B cell (primary cell): ENCODE measurements around the gene AHDC1. TPM values are rescaled to one million over a fixed set of nuclear protein-coding genes. Genes with fewer than 3 reads are reported as not detected.

Experiments
- ATAC-seq: fragments of 200-7000 bp; cut with Tn5 transposase; one replicate; pipeline ENCODE4 v1.10.0; 2021; ENCODE audit warnings: low read depth, mild to moderate bottlenecking, moderate number of reproducible peaks, moderate library complexity
- CTCF ChIA-PET: fragments of 350-600 bp; sonication (Branson Sonifier 250); formaldehyde crosslinking; loops from one replicate; lab custom pipeline; 2021; ENCODE audit warnings: antibody characterized with exemption, inconsistent platforms; lab: Charles Lee
- POLR2A ChIA-PET: fragments of 350-600 bp; sonication (Branson Sonifier 250); formaldehyde crosslinking; loops from one replicate; lab custom pipeline; 2021; ENCODE audit warnings: antibody characterized with exemption; lab: Charles Lee
- DNase-seq: peaks from one replicate; pipeline ENCODE4 v3.0.0; 2013
- H2AFZ ChIP-seq: 2 replicates; pipeline ENCODE4 v1.6.1; 2012; ENCODE audit warnings: mild to moderate bottlenecking, low read depth, low read length; ENCODE audit not compliant: insufficient read depth, poor library complexity, severe bottlenecking
- H3K27ac ChIP-seq, 2 donors: 1 replicate in 1 of 2; 2 replicates in 1 of 2; pipeline ENCODE4 v1.5.1; 2012 to 2013; ENCODE audit warnings: low read length in 2 of 2, mild to moderate bottlenecking in 2 of 2, moderate library complexity in 1 of 2
- H3K27me3 ChIP-seq, 4 experiments: fragments of 200-600 bp in 1 of 4; sonication (generic) in 1 of 4; replicated peaks in 1 of 4; 1 replicate in 2 of 4; 2 replicates in 2 of 4; pipeline versions ENCODE4 v1.6.1 to v1.7.0; 2013 to 2016; ENCODE audit warnings: low read length in 3 of 4, mild to moderate bottlenecking in 2 of 4, mixed read lengths in 1 of 4, moderate library complexity in 1 of 4; ENCODE audit not compliant: insufficient read depth in 4 of 4, control insufficient read depth in 3 of 4; ENCODE audit errors: control extremely low read depth in 1 of 4
- H3K36me3 ChIP-seq, 2 experiments: replicated peaks in 1 of 2; 1 replicate in 1 of 2; 2 replicates in 1 of 2; pipeline versions ENCODE4 v1.6.1 to v1.7.1; 2013; ENCODE audit warnings: low read length in 1 of 2; ENCODE audit not compliant: insufficient read depth in 2 of 2, control insufficient read depth in 1 of 2; ENCODE audit errors: control extremely low read depth in 1 of 2, extremely low read depth in 1 of 2
- H3K4me1 ChIP-seq, 2 donors: fragments of 200-600 bp in 1 of 2; sonication (generic) in 1 of 2; 1 replicate in 1 of 2; 2 replicates in 1 of 2; pipeline versions ENCODE4 v1.5.1 to v1.6.1; 2013 to 2017; ENCODE audit warnings: low read length in 2 of 2; ENCODE audit not compliant: control insufficient read depth in 2 of 2, insufficient read depth in 2 of 2
- H3K4me2 ChIP-seq: replicated peaks from 2 replicates; pipeline ENCODE3; 2012; ENCODE audit warnings: mild to moderate bottlenecking, low read depth, low read length; ENCODE audit not compliant: poor library complexity, severe bottlenecking
- H3K4me3 ChIP-seq, 5 experiments: fragments of 200-600 bp in 1 of 5; sonication (generic) in 1 of 5; 1 replicate in 3 of 5; 2 replicates in 2 of 5; pipeline versions ENCODE4 v1.5.1 to v1.7.0; 2011 to 2016; ENCODE audit warnings: low read length in 4 of 5, mild to moderate bottlenecking in 4 of 5, low read depth in 2 of 5, control low read depth in 1 of 5, moderate library complexity in 1 of 5; ENCODE audit not compliant: insufficient read depth in 1 of 5; ENCODE audit errors: control extremely low read depth in 1 of 5, extremely low read depth in 1 of 5
- H3K79me2 ChIP-seq: fragments of 200-600 bp; sonication (generic); one replicate; pipeline ENCODE4 v1.6.0; 2016; ENCODE audit warnings: low read length; ENCODE audit not compliant: control insufficient read depth, insufficient read depth
- H3K9ac ChIP-seq: fragments of 200-600 bp; sonication (generic); 2 replicates; pipeline ENCODE4 v1.6.1; 2017; ENCODE audit warnings: mild to moderate bottlenecking, low read length, moderate library complexity
- H3K9me3 ChIP-seq, 3 donors: one replicate each; pipeline versions ENCODE4 v1.6.1 to v1.7.1; 2013; ENCODE audit warnings: low read length in 2 of 3; ENCODE audit not compliant: control insufficient read depth in 2 of 3, insufficient read depth in 1 of 3; ENCODE audit errors: control extremely low read depth in 1 of 3
- H4K20me1 ChIP-seq: 2 replicates; pipeline ENCODE4 v1.6.0; 2012; ENCODE audit warnings: mild to moderate bottlenecking, low read length; ENCODE audit not compliant: insufficient read depth, control insufficient read depth, poor library complexity, severe bottlenecking
- H3K27ac Mint-ChIP-seq: one replicate; pipeline ENCODE4 v1.8.0; 2021; ENCODE audit warnings: mixed read lengths
- H3K27me3 Mint-ChIP-seq: one replicate; pipeline ENCODE4 v1.8.0; 2021; ENCODE audit warnings: mixed read lengths
- H3K4me1 Mint-ChIP-seq: one replicate; pipeline ENCODE4 v1.8.0; 2021; ENCODE audit warnings: mixed read lengths
- H3K4me3 Mint-ChIP-seq: one replicate; pipeline ENCODE4 v1.8.0; 2021; ENCODE audit warnings: mixed read lengths
- H3K9me3 Mint-ChIP-seq: one replicate; pipeline ENCODE4 v1.8.0; 2022; ENCODE audit warnings: mixed read lengths; ENCODE audit not compliant: insufficient read depth
- EZH2 ChIP-seq: IDR thresholded peaks from 2 replicates; pipeline ENCODE4 v1.6.1; 2012; ENCODE audit warnings: borderline replicate concordance, low read depth, mild to moderate bottlenecking, moderate library complexity, low read length; ENCODE audit not compliant: insufficient read depth, poor library complexity, severe bottlenecking
- WGBS: methylation state at CpG from one replicate; pipeline ENCODE4 v1.1.5; 2013; ENCODE audit warnings: missing lambda C conversion rate; ENCODE audit not compliant: insufficient coverage; 5-methylcytosine and 5-hydroxymethylcytosine counted together
- intact Hi-C: fragments of 100-400 bp; cut with micrococcal nuclease; formaldehyde crosslinking; loops from one replicate; pipeline ENCODE4 v1.10.0; 2022
- polyA plus RNA-seq: library from polyadenylated mRNA; depleted of rRNA; stranded (reverse); fragments of >200 nt; gene quantifications from 2 replicates; pipeline ENCODE4 v1.2.3, GENCODE V29; 2012
- total RNA-seq, 2 donors: library from RNA; stranded (reverse); fragments of 120-200 nt in 1 of 2; gene quantifications; 1 replicate in 1 of 2; 2 replicates in 1 of 2; pipeline versions ENCODE4 v1.2.3 to v1.2.4, GENCODE V29; 2013 to 2022
- TF ChIP-seq, protein P1 (sequence below): fragments of 200-600 bp; IDR thresholded peaks from one replicate; pipeline ENCODE4 v1.8.0; 2022; ENCODE audit warnings: antibody characterized with exemption, mild to moderate bottlenecking

Gene AHDC1
- total and polyA plus RNA-seq, 2 donors (not counting 1 experiment from before 2014, with no cell fraction given): 6.2 to 32.0 TPM

DNA sequence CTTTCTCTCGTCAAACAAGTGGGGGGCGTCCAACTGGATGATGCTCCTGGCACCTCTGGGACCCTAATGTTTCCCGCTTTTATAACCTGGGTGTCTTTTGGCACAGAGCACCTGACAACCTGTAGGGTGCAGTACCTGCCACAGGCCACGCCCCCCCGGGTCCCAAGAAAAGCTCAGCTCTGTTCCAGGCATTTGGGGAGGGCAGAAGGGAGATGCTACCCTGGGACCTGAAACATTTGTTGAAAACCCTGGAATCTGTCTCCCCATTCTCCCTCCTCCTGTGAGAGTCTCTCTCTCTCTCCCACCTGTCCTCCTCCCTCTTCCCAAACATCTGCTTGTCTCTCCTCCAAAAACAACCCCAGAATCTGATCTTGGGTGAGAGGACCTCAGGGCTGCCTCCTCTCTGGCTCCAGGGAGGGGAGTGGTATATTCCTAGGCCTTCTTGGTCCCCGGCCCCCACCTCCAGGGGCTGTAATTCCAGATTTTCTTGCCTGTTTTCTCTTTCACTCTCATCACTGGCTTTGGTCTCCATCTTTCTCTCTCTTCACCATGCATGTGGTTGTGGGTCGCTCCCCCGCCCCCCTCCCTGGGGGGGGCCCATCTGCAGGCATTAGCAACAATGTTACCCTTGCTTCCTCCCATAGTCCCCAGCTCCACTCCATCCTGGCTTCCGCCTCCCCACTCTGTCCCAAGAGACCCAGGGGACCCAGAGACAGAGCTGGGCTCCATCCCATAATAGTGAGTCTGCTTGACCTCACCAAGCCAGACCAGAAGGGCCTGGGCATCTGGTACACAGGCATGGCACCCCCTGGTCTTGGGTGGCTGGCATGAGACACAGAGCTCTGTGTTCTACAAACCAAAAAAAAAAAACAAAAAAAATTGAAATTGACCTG is 4.1 kb downstream of the AHDC1 start:
- Histone ChIP-seq H3K27me3 (no peaks in the 10 kb centered on the region), H3K4me1 (peaks cover 60 to 85% of the 10 kb centered on the region in 2 donors), H3K4me3 (no peak overlapping the region), H3K4me2 (peak overlapping the region; percentile 18), H3K9me3 (no peaks in the 10 kb centered on the region), H3K27ac (no peak overlapping the region), H4K20me1 (peaks cover 72% of the 10 kb centered on the region), H3K9ac (no peak overlapping the region), H2AFZ (no peak overlapping the region), H3K79me2 (peaks cover 93% of the 10 kb centered on the region), H3K36me3 (no peaks in the 10 kb centered on the region)
- 41% methylated on average over 7 of the region's 9 CpGs for WGBS
- ChIA-PET CTCF (interaction anchor here (0.9 to 9.8 kb wide), 11 partner anchors 8 to 299 kb away, joined by 3 to 135 read pairs (median 5); no protein-coding TSS in a partner anchor), POLR2A (interaction anchor here (0.6 to 1.2 kb wide), 5 partner anchors 22 to 234 kb away, joined by 3 to 8 read pairs (median 5); no protein-coding TSS in a partner anchor)
- TF ChIP-seq, protein P1, sequence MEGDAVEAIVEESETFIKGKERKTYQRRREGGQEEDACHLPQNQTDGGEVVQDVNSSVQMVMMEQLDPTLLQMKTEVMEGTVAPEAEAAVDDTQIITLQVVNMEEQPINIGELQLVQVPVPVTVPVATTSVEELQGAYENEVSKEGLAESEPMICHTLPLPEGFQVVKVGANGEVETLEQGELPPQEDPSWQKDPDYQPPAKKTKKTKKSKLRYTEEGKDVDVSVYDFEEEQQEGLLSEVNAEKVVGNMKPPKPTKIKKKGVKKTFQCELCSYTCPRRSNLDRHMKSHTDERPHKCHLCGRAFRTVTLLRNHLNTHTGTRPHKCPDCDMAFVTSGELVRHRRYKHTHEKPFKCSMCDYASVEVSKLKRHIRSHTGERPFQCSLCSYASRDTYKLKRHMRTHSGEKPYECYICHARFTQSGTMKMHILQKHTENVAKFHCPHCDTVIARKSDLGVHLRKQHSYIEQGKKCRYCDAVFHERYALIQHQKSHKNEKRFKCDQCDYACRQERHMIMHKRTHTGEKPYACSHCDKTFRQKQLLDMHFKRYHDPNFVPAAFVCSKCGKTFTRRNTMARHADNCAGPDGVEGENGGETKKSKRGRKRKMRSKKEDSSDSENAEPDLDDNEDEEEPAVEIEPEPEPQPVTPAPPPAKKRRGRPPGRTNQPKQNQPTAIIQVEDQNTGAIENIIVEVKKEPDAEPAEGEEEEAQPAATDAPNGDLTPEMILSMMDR: no peak
- no peak for TF ChIP-seq EZH2
- no peak for DNase-seq
- no peaks in the 10 kb centered on the region for H3K9me3 Mint-ChIP-seq
- intact Hi-C loops: loop anchor here (2.0 to 10.0 kb wide), 2 partner anchors 109 to 125 kb away; partner anchors contain the start of genes FAM76A and WASF2
- H3K27ac Mint-ChIP-seq: peak overlapping the region; percentile 63
- H3K4me3 Mint-ChIP-seq: no peak overlapping the region
- no peak for ATAC-seq
- no peaks in the 10 kb centered on the region for H3K27me3 Mint-ChIP-seq
- peaks cover 41% of the 10 kb centered on the region for H3K4me1 Mint-ChIP-seq
